ENCODE results near the gene MAD2L1. TPM values are rescaled to one million over a fixed set of nuclear protein-coding genes. Genes with fewer than 3 reads are reported as not detected.

MAD2L1 gene
- total RNA-seq, 3 donors from 2014 or later (not counting 1 experiment from before 2014, with no cell fraction given) = 1.5 to 4.1 (median 2.6) TPM

- H3K4me1 Mint-ChIP-seq = no peaks in the 10 kb centered on the region
- WGBS (ENCODE audit: insufficient coverage) = 89% methylated on average over 1 of the region's 2 CpGs
- TF ChIP-seq CTCF (IDR thresholded peaks at IDR 0.05) = no peak
- Histone ChIP-seq H3K9me3 (ENCODE audit: control insufficient read depth, insufficient read depth, low read length) (no peaks in the 10 kb centered on the region), H3K27ac (ENCODE audit: low read length) (no peak overlapping the region), H3K4me3 (ENCODE audit: low read length) (no peak overlapping the region), H3K27me3 (ENCODE audit: control insufficient read depth, insufficient read depth, low read length) (peaks cover 6% of the 10 kb centered on the region), H3K4me1 (ENCODE audit: control insufficient read depth, insufficient read depth, low read length) (no peaks in the 10 kb centered on the region), H3K36me3 (ENCODE audit: control insufficient read depth, insufficient read depth, low read length) (no peaks in the 10 kb centered on the region)
- no peaks in the 10 kb centered on the region for H3K36me3 Mint-ChIP-seq
- H3K9me3 Mint-ChIP-seq = no peaks in the 10 kb centered on the region
- intact Hi-C loops (cut with micrococcal nuclease) = no loop called here
- ATAC-seq (no peak), DNase-seq (no peak)
- H3K27ac Mint-ChIP-seq = no peak overlapping the region
- H3K27me3 Mint-ChIP-seq (ENCODE audit: low read depth in 2 of 2) = peaks cover 15 to 21% of the 10 kb centered on the region in 2 donors
- no peak overlapping the region for H3K4me3 Mint-ChIP-seq
These were observed 31.7 kb downstream of the MAD2L1 start for GRCh38 chr4:120034913-120035312.

DNA sequence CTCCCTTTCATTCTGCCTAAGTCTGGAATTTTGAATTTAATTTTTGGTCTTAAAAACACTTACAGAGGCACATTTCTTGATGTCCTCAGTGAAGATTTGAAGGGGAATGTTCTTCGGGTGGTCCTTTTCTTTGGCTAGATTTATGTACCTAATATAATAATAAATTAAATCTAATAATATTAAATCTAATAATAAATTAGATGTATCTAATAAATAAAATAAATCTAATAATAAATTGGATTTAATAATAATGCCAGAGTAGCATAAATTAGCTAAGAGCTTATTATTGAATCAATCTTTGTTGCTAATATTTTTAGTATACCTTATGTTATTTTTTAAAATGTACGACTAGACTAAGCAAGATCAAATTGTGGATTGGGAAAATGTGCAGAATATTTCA is 39.8 kb downstream of the MAD2L1 start:
- H3K36me3 ChIP-seq (ENCODE audit: control insufficient read depth, insufficient read depth, low read length) = no peaks in the 10 kb centered on the region
- H3K4me1 ChIP-seq (ENCODE audit: control insufficient read depth, insufficient read depth, low read length) = no peaks in the 10 kb centered on the region
- no peaks in the 10 kb centered on the region for H3K9me3 Mint-ChIP-seq
- H3K4me3 ChIP-seq (ENCODE audit: low read length) = no peak overlapping the region
- peaks cover 6 to 14% of the 10 kb centered on the region in 2 donors for H3K27me3 Mint-ChIP-seq (ENCODE audit: low read depth in 2 of 2)
- WGBS (ENCODE audit: insufficient coverage) = no CpG with 5 or more reads among the region's 2 CpGs
- no peak overlapping the region for H3K27ac Mint-ChIP-seq
- no peaks in the 10 kb centered on the region for H3K27me3 ChIP-seq (ENCODE audit: control insufficient read depth, insufficient read depth, low read length)
- TF ChIP-seq CTCF (IDR thresholded peaks at IDR 0.05) = no peak
- H3K9me3 ChIP-seq (ENCODE audit: control insufficient read depth, insufficient read depth, low read length) = no peaks in the 10 kb centered on the region
- H3K4me3 Mint-ChIP-seq = no peak overlapping the region
- no peaks in the 10 kb centered on the region for H3K36me3 Mint-ChIP-seq
- intact Hi-C loops (cut with micrococcal nuclease) = no loop called here
- ATAC-seq (no peak), DNase-seq (no peak)
- no peaks in the 10 kb centered on the region for H3K4me1 Mint-ChIP-seq
- H3K27ac ChIP-seq (ENCODE audit: low read length) = no peak overlapping the region

GRCh38 chr4:120025516-120025915 is 41.1 kb downstream of the MAD2L1 start:
- no peaks in the 10 kb centered on the region for H3K36me3 Mint-ChIP-seq
- H3K4me1 Mint-ChIP-seq = no peaks in the 10 kb centered on the region
- intact Hi-C loops (cut with micrococcal nuclease) = no loop called here
- H3K9me3 Mint-ChIP-seq = no peaks in the 10 kb centered on the region
- peaks cover 6 to 14% of the 10 kb centered on the region in 2 donors for H3K27me3 Mint-ChIP-seq (ENCODE audit: low read depth in 2 of 2)
- DNase-seq (no peak), ATAC-seq (no peak)
- Histone ChIP-seq H3K9me3 (ENCODE audit: control insufficient read depth, insufficient read depth, low read length) (no peaks in the 10 kb centered on the region), H3K27ac (ENCODE audit: low read length) (no peak overlapping the region), H3K4me1 (ENCODE audit: control insufficient read depth, insufficient read depth, low read length) (no peaks in the 10 kb centered on the region), H3K27me3 (ENCODE audit: control insufficient read depth, insufficient read depth, low read length) (no peaks in the 10 kb centered on the region), H3K4me3 (ENCODE audit: low read length) (no peak overlapping the region), H3K36me3 (ENCODE audit: control insufficient read depth, insufficient read depth, low read length) (no peaks in the 10 kb centered on the region)
- no peak for TF ChIP-seq CTCF (IDR thresholded peaks at IDR 0.05)
- H3K27ac Mint-ChIP-seq = no peak overlapping the region
- WGBS (ENCODE audit: insufficient coverage) = 100% methylated on average over 1 of the region's 1 CpG
- H3K4me3 Mint-ChIP-seq = no peak overlapping the region

- no peak for ATAC-seq
- H3K4me1 Mint-ChIP-seq = no peaks in the 10 kb centered on the region
- 100% methylated on average over 1 of the region's 1 CpG for WGBS (ENCODE audit: insufficient coverage)
- peaks cover 0 to 3% of the 10 kb centered on the region in 2 donors for H3K9me3 Mint-ChIP-seq
- H3K4me3 Mint-ChIP-seq = no peak overlapping the region
- Histone ChIP-seq H3K4me1 (ENCODE audit: control insufficient read depth, insufficient read depth, low read length) (no peaks in the 10 kb centered on the region), H3K36me3 (ENCODE audit: control insufficient read depth, insufficient read depth, low read length) (no peaks in the 10 kb centered on the region), H3K27ac (ENCODE audit: low read length) (no peak overlapping the region), H3K9me3 (ENCODE audit: control insufficient read depth, insufficient read depth, low read length) (no peaks in the 10 kb centered on the region), H3K4me3 (ENCODE audit: low read length) (no peak overlapping the region), H3K27me3 (ENCODE audit: control insufficient read depth, insufficient read depth, low read length) (no peaks in the 10 kb centered on the region)
- H3K36me3 Mint-ChIP-seq = no peaks in the 10 kb centered on the region
- no peak for TF ChIP-seq CTCF (IDR thresholded peaks at IDR 0.05)
- H3K27me3 Mint-ChIP-seq (ENCODE audit: low read depth in 2 of 2) = peaks cover 2 to 5% of the 10 kb centered on the region in 2 donors
- intact Hi-C loops (cut with micrococcal nuclease) = no loop called here
- no peak for DNase-seq
- H3K27ac Mint-ChIP-seq = no peak overlapping the region
These were observed 47.9 kb downstream of the MAD2L1 start for GRCh38 chr4:120018786-120019185.
